SIG-M5 treated with dmso at 0.1 percent for 504 hours (cell line): ENCODE data around the gene ANGPTL2.

Source experiments
- DNase-seq: peaks from one replicate; lab custom pipeline; 2025; ENCODE audit not compliant: unreplicated experiment; lab: John Stamatoyannopoulos, UW

ANGPTL2 gene

DNA sequence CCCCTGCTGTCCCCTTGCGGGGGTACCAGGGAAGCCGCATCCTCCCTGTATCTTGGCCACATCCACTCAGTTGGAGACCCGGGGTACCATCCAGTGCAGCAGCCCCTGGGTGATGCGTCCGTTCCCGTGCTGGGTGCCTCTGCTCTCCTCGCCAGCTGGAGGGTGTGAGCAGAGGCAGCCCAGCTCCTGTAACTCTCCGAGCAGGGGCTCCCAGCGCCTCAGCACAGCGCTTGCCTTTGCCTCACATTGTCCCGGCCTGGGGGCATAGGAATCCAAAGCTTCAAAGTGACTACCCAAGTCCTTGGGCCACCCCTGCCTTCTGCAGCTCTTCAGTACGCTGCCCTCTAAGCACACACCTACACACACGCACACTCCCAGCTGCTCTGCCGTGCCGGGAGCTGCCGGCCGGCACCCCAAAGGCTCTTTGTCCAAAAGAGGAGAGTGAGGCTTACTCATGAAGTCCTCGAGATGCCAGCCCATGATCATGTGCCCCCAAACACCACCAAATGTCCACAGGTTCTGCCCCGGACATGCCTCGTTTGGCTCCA is 733 bp downstream of the ANGPTL2 start:
- DNase-seq: no peak

DNA sequence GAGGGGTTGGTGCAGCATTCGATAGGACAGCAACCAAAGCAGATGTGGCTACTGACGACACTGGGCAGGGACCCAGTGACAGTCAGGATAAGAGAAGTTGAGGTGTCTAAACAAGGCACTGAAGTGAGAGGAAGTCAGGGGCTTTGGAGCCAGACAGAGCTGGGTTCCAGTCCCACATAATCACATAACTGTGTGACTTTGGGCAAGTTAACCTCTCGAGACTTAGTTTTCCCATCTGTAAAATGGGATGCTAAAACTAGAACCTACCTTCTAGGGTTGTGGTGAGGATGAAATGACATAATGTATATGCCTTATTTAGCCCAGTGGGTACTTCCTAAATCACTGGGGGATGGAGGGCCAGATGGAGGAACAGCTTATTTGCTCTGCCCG is 3.1 kb downstream of the ANGPTL2 start:
- DNase-seq: no peak

DNA sequence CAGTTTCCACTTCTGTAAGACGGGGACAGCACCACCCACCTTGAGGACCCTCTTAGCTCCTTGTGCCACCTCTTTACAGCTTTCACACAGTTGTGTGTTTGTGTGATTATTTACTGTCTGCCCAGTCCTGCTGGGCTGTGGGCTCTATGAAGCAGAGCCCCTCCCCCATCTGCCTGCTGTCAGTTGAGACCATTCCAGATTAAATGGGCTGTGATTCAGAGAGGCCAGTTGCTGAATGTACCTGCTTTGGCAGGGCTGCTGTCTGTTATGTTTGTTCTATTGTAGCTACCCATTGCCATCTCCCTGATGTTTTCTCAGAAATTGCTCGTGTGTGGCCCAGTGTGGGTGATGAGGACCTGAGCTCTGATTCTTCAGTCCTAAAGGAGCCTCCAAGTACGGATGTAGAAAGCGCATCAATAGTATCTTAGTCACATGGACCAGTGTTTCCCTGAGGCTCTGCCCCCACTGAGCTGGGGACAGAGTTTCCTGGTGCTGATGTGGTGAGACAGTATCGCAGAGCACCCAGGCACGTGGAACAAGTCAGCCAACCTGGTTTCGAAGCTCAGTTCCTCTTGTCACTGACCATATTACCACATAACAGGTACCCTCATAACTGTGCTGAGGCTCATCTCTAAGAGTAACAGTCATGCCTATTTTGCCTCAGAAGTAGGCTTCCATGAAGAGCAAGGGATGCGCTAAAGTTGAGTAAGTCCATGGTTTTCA is 3.7 kb downstream of the ANGPTL2 start:
- DNase-seq: no peak

DNA sequence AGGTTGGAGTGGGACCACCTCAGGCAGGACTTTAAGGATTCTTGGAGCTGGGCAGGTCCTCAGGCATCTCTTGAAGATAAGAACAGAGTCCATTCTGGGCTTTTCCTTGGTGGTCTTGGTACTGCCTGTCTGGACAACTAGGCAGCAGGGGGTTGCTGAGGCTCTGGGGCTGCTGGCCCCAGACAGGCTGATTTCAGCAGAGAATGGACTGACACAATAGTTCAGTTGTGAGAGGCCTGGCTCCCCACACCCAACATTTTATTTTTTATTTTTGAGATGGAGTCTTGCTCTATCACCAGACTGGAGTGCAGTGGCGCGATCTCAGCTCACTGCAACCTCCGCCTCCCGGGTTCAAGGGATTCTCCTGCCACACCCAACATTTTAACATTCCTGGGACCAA is 4.6 kb downstream of the ANGPTL2 start:
- no peak for DNase-seq

DNA sequence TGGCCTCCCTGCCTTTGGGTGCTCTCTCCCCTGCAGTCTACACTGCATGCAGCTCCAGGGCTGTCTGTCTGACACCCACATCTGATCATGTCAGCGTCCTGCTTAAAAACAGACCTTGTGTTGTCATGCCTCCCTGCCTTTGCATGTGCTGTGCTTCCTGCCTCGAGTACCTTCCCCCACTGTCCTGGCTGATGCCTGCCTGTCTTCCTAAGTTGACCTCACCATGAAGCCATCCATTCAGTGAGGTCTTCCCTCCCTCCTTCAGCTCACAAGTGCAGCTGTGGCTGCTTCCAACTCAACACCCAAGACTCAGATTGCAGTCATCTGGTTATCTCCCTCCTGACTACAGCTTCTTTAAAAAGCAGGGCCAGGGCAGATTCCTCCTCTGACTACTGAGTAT is 5.5 kb downstream of the ANGPTL2 start:
- DNase-seq: no peak

DNA sequence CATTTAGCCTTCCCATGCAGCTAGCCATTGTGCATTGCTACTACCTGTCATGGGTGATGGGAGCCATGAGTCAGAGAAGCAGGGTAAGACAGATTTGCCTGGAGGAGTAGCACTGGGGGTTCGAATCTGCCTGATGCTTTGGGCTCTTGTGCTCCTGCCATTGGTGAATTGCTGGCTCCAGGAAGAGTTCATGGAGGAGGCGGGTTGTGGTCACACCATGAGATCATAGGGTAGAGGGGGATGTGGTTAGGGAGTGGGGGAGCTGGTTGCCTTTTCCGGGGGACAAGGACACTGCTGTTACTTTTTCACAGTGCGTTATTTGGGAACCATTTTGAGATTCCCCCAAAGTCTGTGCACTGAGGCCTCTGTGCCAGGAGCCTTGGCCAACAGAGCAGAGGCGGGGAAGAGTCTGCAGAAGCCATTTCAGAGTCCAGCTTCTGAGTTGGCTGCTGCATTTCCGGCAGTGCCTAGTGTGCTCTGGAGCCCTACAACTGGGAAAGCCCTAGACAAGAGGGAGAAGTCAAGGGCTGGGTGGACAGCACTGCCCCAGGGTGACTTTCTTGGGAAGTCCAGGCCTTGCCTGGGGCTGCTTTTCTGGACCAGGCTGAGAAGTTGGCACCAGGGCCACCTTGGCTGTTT is 6.2 kb downstream of the ANGPTL2 start:
- DNase-seq: no peak

DNA sequence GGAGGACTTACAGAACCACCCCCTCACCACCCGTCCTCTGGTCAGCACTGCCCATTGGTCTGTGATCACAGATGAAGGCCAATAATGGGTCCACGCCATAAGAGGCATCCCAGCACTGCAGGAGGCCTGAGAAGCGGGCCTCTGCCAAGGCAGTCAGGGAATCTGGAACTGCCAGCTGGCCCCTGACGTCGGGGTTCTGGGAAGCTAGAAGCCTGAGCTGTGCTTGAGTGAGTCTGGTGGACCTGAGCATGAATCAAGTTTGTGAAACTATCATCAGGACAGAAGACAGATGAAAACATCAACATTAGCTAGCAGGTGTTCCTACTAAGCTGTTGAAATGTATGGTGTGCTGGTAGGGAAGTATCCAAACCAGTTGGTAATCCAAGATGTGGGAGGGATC is 7.8 kb downstream of the ANGPTL2 start:
- DNase-seq: no peak

DNA sequence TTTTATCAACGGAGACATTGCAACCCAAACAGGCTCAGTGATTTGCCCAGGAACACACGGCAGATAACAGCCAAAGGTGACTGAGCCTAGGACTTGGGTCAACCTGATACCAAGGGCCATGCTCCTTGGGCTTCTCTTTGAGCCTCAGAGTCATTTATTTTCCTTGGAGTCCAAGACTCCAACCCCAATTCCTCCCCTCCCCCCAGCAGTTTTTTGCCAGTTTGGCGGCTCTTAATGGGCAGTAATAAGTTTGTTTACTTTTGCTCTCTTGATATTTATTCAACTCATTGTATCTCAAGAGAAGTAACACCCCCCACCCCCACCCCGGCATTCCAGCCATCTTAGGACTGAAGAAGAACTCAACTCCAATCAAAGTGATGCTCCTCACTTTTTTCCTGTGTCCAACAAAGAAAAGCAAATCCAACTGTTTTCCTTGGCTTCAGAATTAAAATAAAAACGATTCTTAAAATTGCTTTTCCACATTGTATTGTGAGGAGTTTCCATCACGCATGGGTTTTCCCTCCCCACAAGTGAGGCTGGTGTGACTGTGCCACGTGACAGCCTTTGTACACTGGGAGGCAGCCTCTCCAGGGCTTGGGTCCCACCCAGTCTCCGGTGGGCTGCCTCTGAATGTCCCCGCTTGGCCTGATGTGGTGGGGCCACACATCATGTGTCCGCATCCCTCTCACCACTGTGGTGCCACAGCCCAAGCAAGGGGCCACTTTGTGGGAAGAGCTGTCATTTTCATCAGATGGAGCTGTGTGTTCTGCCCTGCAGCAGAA is 9.1 kb downstream of the ANGPTL2 start:
- no peak for DNase-seq

DNA sequence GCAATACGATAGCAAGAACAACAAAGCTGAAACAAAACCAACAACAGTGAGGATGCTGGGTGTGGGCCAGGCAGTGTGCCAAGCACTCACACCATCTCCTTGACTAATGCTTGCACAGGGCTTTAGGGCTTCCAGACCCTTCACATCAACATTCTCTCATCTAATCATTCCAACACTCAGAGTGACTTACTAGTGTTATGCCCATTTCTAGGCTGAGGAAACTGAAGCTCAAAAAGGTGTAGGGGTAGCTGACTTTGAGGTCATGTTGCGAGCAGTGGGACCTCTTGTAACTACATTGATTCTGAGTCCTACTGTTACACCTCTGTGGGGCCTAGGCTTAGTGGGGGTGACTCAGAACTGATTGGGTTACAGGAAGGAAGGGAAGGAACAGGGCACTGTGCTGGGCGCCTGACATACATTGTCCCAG is 9.7 kb downstream of the ANGPTL2 start:
- DNase-seq: no peak

DNA sequence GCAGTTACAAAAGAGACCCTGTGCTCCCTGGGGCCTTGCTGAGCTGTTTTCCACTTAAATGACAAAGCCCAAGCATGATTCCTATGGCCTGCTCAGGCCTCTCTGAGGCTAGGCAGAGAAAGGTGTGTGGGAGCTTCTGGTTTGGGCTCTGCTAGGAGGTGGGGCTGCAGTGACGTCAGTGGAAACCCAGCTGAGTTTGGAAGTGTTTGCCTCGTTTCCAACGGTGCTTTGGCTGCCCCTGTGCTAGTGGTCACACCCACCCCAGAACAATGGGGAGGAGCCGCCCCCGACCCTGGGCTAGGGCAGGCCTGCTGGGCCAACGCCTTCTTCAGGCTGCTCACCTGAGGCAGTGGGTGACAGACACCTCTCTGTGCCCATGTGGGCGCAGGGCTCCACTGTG is 10.4 kb downstream of the ANGPTL2 start:
- DNase-seq: no peak

DNA sequence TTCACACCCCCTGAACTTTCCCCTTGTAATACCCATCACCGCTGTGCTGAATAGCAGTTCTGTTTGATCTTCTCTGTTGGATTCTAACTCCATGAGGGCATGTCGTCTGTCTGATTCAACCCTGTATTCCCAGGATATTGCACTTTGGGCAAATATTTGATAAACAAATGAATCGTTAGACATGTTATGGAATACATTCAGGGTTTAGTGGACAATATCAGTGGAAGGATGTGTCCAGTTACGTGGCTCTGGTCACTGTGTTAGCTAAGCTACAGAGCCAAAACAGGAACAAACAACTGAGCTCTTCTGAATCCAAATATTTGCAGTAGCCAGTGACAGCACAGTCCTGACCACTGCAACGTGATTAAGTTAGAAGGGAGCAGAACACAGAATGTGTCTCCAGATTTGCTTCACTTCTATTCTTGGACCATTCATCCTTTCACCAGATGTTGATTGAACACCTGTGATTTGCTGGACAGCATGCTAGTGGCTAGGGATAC is 13.2 kb downstream of the ANGPTL2 start:
- no peak for DNase-seq

DNA sequence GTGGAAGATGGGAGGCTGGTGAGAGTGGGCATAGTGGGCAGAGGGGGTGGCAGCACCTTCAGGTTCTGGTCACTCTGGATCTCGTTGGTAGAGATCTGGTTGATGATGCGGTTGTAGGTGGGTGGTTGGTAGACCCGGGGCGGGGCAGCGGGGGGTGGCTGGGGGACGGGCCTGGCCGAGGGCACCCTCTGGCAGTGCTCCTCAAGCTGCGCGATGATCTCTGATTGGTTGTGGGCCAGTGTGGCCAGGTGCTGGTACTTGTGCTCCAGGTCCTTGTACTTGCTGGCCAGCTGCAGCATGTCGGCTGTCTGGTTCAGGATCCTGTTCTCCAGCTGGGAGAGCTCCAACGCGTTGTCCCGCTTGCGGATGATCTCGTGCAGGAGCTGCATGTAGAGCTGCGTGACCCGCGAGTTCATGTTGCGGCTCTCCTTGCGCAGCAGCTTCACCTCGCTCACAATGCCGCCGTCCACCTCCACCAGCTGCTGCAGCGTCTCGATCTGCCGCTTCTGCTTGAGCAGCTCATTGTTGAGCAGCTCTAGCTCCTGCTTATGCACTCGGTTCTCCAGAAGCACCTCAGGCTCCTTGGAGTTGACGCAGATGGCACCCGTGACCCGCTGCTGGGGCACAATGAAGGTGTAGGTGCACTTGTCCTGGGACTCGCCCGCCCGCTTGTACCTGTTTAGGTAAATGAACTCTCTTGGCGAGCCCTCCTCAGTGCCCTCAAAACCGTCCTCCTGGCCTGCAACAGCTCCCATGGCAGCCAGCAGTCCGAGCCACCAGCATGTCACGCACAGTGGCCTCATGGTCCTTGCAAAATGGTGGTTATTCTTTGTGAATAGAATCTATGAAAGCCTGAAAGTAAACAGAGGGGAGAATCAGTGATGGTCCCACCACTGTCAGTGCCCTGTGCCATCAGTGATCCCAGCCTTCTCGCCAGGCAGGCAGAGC is 14.2 kb downstream of the ANGPTL2 start:
- DNase-seq: no peak

DNA sequence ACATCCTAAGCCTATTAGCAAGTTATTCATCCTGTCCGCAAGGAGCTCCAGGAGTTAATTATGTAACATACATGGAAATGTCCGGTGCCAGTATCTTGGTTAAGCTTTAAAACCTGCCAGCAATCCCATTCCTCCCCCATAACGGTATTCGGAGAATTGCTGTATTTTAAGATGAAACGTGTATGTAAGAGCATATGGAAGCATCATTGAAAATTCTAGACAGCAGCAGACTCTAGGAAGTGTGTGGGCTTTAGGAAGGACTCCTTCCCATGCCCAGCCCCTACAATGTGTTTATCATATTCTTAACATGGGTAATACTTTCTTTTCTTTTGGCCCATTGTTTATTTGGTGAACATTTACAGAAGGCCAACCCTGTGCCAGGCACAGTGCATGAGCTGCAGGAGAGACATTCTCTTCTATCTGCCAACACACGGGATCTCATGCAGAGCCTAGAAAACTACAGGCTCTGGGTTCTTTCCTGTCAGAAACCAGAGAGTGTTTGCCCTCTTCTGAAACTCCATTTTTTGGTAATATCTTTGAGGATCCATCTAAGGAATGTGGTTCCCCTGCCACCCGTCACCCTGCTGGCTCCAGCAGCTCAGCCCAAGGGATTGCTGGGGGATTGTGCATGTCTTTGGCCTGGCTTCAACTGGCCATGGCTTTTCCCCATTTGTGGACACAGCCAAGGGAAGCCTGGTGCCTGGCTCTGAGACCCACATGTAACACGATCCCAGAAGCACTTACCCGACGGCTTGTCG is 15.1 kb downstream of the ANGPTL2 start:
- no peak for DNase-seq

DNA sequence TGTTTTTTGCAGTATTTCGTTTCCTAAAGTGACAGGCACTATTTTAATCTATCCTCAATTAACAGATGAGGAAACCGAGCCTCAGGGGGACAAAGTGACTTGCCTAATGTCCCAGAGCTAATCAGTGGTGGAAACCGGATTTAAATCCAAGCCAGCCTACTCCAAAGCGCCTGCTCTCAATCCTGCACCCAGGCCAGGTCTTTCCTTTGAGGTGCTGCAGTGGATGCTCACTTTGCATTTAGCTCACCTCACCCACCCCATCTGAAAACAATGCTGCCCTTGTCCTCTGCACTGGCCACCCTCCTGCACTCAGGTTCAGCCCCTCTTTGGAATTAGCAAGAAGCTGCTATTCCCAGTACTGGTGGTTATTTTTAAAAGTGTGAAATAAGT is 16.0 kb downstream of the ANGPTL2 start:
- DNase-seq: no peak

DNA sequence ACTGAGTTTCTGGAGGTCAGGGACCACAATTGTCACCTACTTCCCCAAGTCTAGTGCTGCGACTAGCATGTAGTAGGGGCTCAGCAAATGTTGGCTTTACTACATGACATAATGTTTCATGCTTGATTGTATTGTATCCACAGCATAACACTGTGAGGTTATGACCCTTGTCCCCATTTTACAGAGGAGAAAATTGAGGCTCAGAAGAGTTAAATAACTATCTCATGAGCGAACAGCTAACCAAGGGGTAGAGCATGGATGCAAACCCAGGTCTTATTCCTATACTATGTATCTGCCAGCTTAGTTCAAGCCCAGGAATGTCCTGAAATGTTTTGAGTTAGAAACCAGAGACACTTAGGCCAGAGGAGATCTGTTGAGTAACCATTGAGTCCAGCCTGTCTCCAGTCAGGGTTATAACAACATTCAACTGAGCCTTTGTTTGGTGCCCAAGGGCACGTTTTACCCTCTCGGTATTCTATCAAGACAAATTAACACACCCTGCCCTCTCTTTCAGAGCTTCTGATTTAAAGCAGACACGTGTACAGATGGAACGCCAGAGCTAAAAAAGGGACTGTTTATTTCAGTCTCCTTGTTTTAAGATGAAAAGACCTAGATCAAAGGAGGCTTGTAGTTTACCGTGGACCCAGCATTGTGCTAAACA is 16.5 kb downstream of the ANGPTL2 start:
- no peak for DNase-seq

DNA sequence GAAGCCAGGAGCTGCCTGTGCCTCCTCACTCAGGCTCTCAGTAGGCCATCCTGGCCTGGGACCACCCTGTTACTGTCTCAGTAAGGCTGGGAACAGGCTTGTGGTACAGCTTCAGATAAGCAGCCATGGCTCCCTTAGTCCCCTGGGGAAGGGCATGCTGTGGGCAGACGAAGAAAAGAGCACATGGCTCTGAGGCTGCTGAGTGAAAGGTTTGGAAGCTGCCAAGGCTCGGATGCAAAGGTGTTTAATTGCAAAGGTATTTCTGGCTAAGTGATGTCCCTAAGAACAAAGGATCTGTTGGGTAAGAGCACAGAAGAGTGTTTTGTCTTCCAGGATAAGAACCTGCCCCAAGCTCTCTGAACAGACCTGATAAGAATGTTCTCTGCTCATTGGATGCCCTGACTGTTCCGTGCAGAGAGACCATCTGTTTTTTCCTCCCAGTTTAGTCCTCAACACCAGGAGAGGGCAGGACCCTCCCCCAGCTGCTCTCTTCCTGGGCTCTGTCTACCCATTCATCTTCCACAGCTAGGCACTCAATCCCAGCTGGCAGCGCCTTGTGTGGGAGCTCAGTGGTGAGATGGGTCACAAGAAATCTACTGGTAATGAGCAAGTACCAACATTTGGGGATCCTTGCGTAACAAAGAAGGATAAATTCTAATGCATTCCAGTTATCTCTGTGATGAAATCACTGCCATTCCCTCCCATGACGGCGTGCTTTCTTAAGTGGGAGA is 17.7 kb downstream of the ANGPTL2 start:
- DNase-seq: no peak

DNA sequence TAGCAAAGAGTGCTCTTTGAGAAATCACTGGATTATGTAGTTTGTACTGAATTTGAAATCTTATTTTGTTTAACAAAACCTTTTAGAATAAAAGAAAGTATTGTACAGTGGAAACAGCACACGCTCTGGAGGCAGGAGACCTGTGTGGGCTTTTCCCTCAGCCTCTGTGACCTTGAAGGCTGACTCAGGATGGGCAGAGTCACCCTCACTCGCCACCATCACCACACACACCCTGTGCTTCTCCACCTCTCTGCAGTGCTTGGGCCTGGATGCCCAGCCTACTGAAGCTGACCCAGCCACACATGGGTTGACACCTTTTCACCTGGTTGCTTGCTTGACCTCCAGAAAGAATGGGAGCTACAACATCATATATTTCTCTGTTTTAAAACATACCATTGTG is 19.6 kb downstream of the ANGPTL2 start:
- no peak for DNase-seq

DNA sequence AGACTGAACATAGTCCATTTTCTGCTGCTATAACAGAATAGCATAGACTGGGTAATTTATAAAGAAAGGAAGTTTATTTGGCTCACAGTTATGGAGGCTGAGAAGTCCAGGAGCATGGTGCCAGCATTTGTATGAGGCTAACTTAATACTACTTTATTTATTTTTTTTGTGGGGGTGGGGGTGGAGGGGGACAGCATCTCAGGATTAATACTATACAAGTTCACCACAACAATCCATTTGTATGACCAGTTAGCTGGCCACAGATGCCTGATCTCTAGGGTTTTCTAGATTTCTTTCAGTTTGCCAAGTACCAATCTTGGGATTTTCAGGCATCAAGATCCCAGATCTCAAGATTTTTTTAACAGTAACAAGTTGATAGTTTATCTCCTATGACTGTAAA is 20.3 kb downstream of the ANGPTL2 start:
- no peak for DNase-seq

DNA sequence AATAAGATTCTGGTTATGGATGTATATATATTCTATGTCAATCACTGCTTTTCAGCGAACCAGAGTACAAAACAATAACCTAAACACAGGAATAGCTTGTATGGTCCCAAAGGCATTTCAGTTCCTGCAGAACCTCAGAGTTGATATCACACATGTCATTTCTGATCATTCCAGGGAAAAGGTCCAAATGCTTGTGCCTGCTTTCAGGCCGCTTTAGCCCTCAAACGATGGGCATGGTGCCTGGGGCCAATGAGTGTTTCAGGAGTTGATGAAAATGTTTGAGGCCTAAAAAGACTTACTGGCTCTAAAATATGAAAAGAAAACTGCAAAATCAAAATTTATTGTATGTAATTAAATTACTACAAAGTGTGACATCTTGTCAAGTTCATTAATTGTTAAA is 22.8 kb downstream of the ANGPTL2 start:
- DNase-seq: no peak
